Right renal cortex interstitium (tissue), 3 donors: ENCODE results near the gene L1CAM. TPM values are rescaled to one million over a fixed set of nuclear protein-coding genes. Genes with fewer than 3 reads are reported as not detected.
A peak's percentile ranks its signal among the peaks of the same experiment; 100 is the strongest.

Experiments used
- DNase-seq, 3 donors: peaks; one replicate each; pipeline ENCODE4 v3.0.0-alpha.2; 2013; ENCODE audit warnings: low read depth in 3 of 3, low spot score in 2 of 3
- polyA plus RNA-seq, 3 donors: library from polyadenylated mRNA; unstranded; fragments of 120-200 nt; gene quantifications; one replicate each; pipeline ENCODE4 v1.2.1, GENCODE V29; 2013; ENCODE audit not compliant: insufficient read length in 3 of 3

L1CAM gene
- polyA plus RNA-seq, 3 donors: 39.8 to 50.8 (median 47.8) TPM

DNA sequence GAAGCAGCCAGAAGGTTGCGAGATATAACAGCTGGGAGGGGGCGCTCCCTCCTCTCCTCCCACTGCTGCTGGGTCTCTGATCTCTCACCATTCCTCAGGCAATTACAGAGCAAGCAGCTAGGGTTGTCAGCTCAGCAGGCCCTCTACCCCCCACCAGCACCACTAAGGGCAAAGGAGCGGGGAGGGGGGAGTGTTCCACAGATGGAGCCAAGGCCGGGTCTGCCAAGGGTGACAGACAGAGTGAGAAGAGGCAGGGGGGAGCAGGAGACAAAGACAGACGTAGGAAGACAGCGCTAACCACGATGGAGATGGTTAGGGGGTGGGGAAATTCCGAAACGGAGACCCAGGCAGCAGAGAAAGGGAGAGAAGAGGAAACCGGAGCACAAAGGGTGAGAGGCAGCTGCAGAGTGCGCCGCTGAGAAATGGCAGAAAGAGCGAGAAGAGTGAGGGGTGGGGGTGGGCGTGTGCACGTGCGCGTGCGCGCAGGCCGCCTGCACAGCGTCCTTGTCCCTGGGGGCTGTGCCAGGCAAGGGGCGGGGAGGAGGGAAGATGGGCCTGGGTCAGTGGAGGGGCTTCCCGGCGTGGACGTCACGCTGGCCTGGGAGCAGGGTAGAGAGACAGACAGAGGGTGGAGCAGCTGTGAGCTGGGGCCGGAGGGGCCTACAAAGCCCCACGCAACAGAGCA lies 6.9 kb downstream of the L1CAM start:
- no peak for DNase-seq

GRCh38 chrX:153878345-153878744 lies 7.6 kb downstream of the L1CAM start:
- DNase-seq: no peak

GRCh38 chrX:153877571-153878261 lies 8.3 kb downstream of the L1CAM start:
- DNase-seq: no peak

DNA sequence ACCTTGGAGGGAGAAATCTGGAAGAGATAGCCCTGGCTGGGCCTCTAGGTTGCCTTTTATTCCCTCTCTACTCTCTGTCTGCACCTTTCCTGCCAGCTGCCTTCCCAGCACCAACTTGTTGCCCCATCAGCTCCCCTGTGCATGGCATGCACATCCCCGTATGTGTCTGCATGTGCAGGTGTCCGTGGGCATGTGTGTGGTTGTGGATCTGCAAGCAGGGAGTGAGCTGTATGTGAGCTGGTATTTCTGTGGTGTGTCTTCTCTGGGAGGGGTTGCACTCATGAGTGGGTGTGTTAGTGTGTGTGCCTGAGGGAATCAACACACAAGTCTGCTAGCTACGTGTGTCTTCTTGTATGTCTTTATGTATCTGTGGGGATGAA lies 9.9 kb downstream of the L1CAM start:
- DNase-seq: no peak

DNA sequence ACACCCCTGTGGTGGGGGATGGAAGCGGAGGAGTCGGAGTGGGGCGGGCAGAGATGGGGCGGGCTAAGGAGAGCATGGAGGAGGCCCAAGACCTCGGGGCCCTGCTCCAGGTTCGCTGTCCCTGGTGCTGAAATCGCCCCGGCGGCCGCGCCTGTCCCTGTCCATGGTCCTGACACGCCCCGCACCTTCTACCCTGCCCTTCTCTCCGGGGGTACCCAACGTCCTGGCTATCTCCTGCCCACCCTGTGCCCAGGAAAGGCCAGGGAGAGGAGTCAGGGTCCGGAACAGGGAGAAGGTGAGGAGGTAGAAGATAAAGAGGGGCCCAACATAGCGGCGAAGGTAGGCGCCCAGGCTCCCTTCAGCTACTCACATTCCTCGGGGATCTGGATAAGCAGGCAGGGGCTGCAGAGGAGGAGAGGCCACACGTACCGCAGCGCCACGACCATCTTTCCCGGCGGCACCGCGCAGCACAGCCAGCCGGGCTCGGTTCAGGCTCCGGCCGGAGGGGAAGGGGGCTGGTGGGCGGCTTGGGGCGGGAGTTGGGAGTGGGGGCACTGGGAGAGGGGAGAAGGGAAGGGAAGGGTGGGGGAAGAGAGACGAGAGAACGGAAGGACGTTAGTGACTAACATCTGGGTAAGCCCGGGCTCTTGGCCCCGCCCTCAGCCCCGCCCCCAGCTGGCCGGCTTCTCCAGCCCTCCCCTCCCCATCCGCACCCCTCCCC lies 10.4 kb downstream of the L1CAM start:
- peak in 1 of 3 donors; percentile 23 for DNase-seq

DNA sequence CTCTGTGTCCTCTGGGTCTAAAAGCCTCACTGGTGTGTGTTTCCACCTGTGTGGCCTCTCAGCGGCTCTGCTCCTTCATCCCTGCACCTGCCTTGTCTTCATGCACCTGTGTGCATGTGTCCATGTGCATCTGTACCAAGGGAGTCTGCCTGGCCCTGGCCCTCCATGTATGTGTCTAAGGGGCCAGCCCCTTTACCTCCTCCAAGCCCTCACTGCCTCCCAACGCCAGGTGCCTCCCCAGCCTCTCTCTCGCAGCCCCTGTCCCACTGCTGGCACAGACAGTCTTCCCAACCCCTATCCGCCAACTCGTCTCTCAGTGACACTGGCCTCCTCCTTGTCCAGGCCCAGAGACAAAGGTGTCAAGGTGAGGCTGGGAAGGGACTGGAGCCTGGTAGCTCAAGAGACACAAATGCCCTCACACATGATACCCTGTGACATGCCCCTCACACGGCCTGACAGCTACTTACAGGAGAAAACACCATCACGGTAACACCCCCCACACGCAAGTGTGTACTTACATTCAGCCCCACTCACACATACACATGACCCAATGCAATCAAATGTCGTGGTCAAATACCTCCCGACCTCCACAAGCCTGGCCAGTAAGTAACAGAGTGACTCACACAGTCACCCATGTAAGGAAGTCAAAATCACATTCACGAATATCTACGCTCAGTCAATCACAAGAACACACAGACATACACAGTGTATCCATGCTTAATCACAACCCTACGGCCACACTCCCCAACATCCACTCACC lies 11.4 kb downstream of the L1CAM start:
- no peak for DNase-seq

DNA sequence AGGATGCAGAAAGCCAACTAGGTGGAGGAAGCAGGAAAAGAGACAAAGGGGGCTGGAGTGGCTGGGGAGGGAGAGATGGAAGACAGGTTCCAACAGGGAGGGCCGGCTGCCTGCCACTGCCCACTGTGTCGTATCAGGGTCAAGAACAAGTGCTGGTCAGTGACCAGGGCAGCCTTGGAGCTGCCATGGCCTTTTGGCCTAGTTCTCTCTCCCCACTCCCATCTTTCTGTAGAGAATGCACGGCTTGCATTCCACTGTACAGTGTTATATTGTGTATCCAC lies 11.9 kb downstream of the L1CAM start:
- no peak for DNase-seq

DNA sequence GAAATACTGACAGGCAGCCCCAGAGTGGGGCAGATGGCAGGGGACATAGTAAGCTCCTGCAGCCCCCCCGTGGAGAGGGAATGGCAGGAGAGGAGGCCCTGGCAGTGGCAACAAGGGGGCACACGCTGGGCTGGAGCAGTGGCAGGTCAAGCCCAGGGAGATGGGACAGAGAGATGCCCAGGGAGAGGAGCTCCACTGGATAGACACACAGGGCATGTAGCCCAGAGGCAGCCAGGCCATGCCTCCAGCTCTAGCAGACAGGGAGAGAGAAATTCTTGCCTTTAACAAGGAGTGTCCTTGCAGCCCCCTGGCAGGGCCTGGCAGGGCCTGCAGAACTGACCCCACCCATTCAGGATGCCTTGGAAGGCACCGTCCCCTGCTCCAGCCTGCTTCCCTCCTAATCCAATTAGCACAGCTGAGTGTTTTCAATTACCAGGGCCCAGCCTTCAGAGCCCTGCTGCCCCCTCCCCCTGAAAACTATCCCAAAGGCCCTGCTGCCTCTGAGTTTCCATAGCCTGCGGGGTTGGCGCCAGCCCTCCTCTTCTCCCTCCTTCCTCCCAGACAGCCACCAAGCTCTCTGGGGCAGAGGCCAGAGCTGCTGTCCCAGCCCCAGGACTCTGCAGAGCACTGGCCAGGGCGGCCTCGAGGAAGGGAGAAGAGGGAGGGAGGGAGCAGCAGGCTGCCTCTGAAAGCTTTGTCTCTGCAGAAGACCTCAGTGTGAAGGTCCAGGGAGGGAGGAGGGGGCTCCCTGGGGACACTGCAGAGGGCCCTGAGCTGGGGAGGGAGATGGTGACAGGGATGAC lies 12.5 kb downstream of the L1CAM start:
- DNase-seq: no peak

- DNase-seq: no peak
These were observed 13.8 kb downstream of the L1CAM start for GRCh38 chrX:153871946-153872878.

DNA sequence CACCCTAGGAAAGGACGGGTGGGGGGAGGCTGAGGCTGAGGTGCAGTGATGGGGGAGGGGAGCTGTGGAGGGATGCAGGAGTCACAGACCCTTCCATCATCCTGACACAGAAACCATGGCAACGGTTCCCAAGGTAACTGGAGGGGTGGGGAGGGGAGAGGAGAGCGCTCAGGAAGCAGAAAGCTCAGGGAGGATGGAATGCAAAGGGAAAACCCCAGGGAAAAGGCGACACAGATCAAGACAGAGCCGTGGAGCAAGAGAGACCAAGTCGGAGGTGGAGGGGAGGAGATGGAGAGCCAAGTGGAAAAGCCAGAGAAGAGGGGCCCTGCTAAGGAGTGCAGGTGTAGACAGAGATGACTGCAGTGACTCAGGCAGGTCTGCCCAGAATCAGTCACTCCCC lies 14.5 kb downstream of the L1CAM start:
- DNase-seq: no peak

DNA sequence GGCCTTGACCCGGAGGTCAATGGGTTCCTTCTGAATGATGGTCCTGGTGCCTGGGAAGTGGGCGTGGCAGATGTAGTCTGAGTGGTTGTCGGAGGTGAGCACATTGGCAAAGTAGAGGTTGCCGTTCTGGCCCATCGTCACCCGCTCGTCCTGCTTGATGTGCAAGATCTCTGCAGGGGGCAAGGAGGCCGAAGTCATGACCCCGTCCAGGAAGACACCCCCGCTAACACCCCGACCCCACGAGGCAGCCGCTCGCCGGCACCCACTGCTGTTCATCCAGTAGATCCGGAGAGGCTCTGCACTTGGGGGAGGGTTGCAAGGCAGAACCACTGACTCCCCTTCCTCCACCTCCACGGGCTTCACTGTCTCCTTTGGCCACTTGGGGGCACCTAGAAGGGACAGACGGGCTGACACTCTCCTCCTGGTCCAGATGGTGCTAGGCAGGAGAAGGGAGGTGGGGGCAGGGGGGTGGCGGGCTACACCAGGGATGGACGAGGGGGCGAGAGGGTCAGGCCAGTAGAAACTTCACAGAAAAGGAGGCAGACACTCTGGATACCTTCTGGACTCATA lies 15.1 kb downstream of the L1CAM start:
- no peak for DNase-seq

- no peak for DNase-seq
These were observed 15.7 kb downstream of the L1CAM start for GRCh38 chrX:153870288-153870690.

GRCh38 chrX:153869473-153870287 lies 16.3 kb downstream of the L1CAM start:
- DNase-seq: no peak

GRCh38 chrX:153868576-153869472 lies 17.1 kb downstream of the L1CAM start:
- no peak for DNase-seq

DNA sequence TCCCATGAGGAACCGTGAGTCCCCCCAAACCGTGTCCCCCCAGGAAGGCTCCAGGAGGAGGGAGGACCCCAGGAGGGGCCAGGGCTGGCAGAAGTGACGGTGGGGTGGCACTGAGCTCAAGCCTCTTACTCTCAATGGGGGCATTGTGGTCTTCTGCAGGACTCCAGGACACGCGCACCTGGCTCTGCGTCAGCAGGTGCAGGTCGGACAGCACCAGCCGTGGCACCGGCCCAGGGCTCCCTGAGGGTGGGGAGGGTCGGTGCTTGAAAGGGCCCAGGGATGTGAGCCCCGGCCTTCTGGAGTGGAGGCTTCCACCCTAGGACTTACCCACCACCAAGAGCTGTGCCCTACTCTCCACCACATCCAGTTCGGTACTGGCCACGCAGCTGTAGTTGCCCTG lies 18.3 kb downstream of the L1CAM start:
- DNase-seq: no peak

- DNase-seq: no peak
These were observed 18.8 kb downstream of the L1CAM start for GRCh38 chrX:153867139-153867538.

DNA sequence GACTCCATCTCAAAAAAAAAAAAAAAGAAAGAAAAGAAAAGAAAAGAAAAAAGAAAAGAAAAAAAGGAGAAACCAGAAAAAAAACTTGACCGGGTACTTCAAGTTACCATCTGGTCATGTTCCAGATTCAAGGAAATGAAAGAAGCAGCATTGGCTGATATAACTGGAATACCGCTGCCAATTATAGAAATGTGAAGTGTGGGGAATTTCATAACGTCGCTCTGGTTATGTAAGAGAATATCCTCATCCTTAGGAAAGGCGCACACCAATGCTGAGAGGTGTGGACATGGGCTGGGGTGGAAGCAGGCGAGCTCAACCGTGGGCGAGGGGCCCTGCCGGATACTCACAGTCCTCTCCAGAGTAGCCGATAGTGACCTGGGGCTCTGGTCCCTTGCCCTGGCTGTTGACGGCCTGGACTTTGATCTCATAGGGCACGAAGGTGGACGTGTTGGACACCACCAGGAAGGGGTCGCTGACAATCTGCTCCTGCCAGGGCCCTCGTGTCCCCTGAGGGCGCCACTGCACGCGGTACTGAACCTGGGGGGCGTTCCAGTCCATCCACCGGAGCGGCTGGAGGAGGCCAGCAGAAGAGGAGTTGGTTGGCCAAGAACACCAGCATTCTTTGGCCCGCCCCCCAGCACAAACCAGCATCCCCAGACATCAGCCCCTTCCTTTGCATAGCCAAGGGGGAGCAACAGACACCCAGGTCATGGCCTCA lies 19.5 kb downstream of the L1CAM start:
- no peak for DNase-seq
